Endothelial cell of umbilical vein (primary cell): ENCODE measurements around the gene ABCB9. TPM values are rescaled to one million over a fixed set of nuclear protein-coding genes. Genes with fewer than 3 reads are reported as not detected.
"Not testable (repeated sequence)": the region's sequence is repeated elsewhere in the genome, so short reads cannot be mapped to it uniquely, and the experiment has no call there.

Experiments used
- BruUV-seq: library from RNA; stranded (reverse); fragments of 400-500 nt; replicated peaks from 2 replicates; lab custom pipeline; 2021; lab: Mats Ljungman, UMichigan
- CTCF ChIA-PET: fragments of 300-600, 350-600 bp; sonication (Branson Sonifier 250); formaldehyde crosslinking; loops from one replicate; lab custom pipeline; 2021; ENCODE audit warnings: antibody characterized with exemption, inconsistent platforms; lab: Charles Lee
- POLR2A ChIA-PET: fragments of 300-600, 350-600 bp; sonication (Branson Sonifier 250); formaldehyde crosslinking; loops from one replicate; lab custom pipeline; 2021; ENCODE audit warnings: antibody characterized with exemption, inconsistent platforms; lab: Charles Lee
- DNase-seq: peaks from one replicate; pipeline ENCODE4 v3.0.0-alpha.2; 2011; ENCODE audit warnings: low read depth, low spot score
- FAIRE-seq: peaks from 2 replicates; lab custom pipeline; 2011; peaks lifted over from hg19 to GRCh38; lab: Jason Lieb, UNC
- H2AFZ ChIP-seq: 2 replicates; pipeline ENCODE4 v1.6.0; 2012; ENCODE audit warnings: low read depth, low read length, control low read depth, inconsistent platforms
- H3K27ac ChIP-seq: 2 replicates; pipeline ENCODE4 v1.5.1; 2011; ENCODE audit warnings: low read depth, mild to moderate bottlenecking, control low read depth, low read length, moderate library complexity; ENCODE audit not compliant: insufficient read depth
- H3K27me3 ChIP-seq, 2 experiments: 2 replicates each; pipeline versions ENCODE4 v1.6.0 to v1.6.1; 2011; ENCODE audit warnings: low read length in 2 of 2, mixed read lengths in 1 of 2; ENCODE audit not compliant: control insufficient read depth in 2 of 2, insufficient read depth in 2 of 2
- H3K36me3 ChIP-seq, 2 experiments: 2 replicates in 1 of 2; 3 replicates in 1 of 2; pipeline ENCODE4 v1.5.1; 2011; ENCODE audit warnings: low read length in 2 of 2, mild to moderate bottlenecking in 1 of 2, moderate library complexity in 1 of 2; ENCODE audit not compliant: control insufficient read depth in 2 of 2, insufficient read depth in 2 of 2; ENCODE audit errors: extremely low read depth in 1 of 2
- H3K4me1 ChIP-seq: 3 replicates; pipeline ENCODE4 v1.5.1; 2011; ENCODE audit warnings: mild to moderate bottlenecking, low read length; ENCODE audit not compliant: control insufficient read depth, insufficient read depth; ENCODE audit errors: extremely low read depth
- H3K4me2 ChIP-seq: 2 replicates; pipeline ENCODE4 v1.6.1; 2011; ENCODE audit warnings: low read length, control low read depth, mixed read lengths; ENCODE audit not compliant: insufficient read depth
- H3K4me3 ChIP-seq, 3 experiments: fragments of 200-600 bp in 1 of 3; sonication (generic), shearing (Covaris generic) in 1 of 3; replicated peaks in 1 of 3; 2 replicates each; pipeline ENCODE4 v1.5.1; 2011 to 2016; ENCODE audit warnings: control low read depth in 3 of 3, low read length in 3 of 3, mild to moderate bottlenecking in 2 of 3, inconsistent platforms in 1 of 3, low read depth in 1 of 3, moderate library complexity in 1 of 3; ENCODE audit not compliant: insufficient read depth in 1 of 3
- H3K79me2 ChIP-seq: 2 replicates; pipeline ENCODE4 v1.6.0; 2012; ENCODE audit warnings: low read length, inconsistent platforms; ENCODE audit not compliant: control insufficient read depth, insufficient read depth
- H3K9ac ChIP-seq: replicated peaks from 2 replicates; pipeline ENCODE3; 2011; ENCODE audit warnings: low read length, control low read depth; ENCODE audit not compliant: insufficient read depth; ENCODE audit errors: extremely low read depth
- H3K9me1 ChIP-seq: replicated peaks from 3 replicates; pipeline ENCODE4 v1.6.0; 2011; ENCODE audit warnings: mild to moderate bottlenecking, low read length; ENCODE audit not compliant: control insufficient read depth, insufficient read depth; ENCODE audit errors: extremely low read depth
- H3K9me3 ChIP-seq: replicated peaks from 2 replicates; pipeline ENCODE4 v1.5.1; 2012; ENCODE audit warnings: low read length, inconsistent platforms; ENCODE audit not compliant: control insufficient read depth, insufficient read depth
- H4K20me1 ChIP-seq: replicated peaks from 2 replicates; pipeline ENCODE3; 2011; ENCODE audit warnings: mild to moderate bottlenecking, low read length; ENCODE audit not compliant: control insufficient read depth, insufficient read depth; ENCODE audit errors: extremely low read depth
- EZH2 ChIP-seq: IDR thresholded peaks from 2 replicates; pipeline ENCODE4 v1.6.1; 2012; ENCODE audit warnings: borderline replicate concordance, low read depth, mild to moderate bottlenecking, moderate library complexity, low read length, inconsistent platforms; ENCODE audit not compliant: severe bottlenecking
- FOS ChIP-seq: IDR thresholded peaks from 2 replicates; pipeline ENCODE4 v1.6.1; 2011; ENCODE audit warnings: mild to moderate bottlenecking, low read length, moderate library complexity, borderline replicate concordance; ENCODE audit not compliant: insufficient read depth
- JUN ChIP-seq: IDR thresholded peaks from 2 replicates; pipeline ENCODE4 v1.6.1; 2011; ENCODE audit warnings: borderline replicate concordance, low read depth; ENCODE audit not compliant: insufficient read length, insufficient read depth
- POLR2A ChIP-seq: IDR thresholded peaks from 2 replicates; pipeline ENCODE4 v1.6.1; 2012; ENCODE audit warnings: low read depth, mild to moderate bottlenecking, control low read depth, low read length
- dilution Hi-C: fragments of 300-500 bp; cut with MboI; formaldehyde crosslinking; loops from one replicate; pipeline ENCODE4 v1.15.0; 2019; ENCODE audit warnings: low sequenced_read_pairs; ENCODE audit not compliant: extremely low pct_ligation_motif_present
- intact Hi-C: fragments of 100-400 bp; cut with micrococcal nuclease; formaldehyde crosslinking; loops from one replicate; pipeline ENCODE4 v1.10.0; 2022
- polyA plus RNA-seq, 4 experiments: library from polyadenylated mRNA; depleted of rRNA in 3 of 4; stranded (reverse) in 3 of 4; unstranded in 1 of 4; fragments of >200 nt; gene quantifications; 2 replicates each; pipeline versions ENCODE4 v1.2.1 to v1.2.3, GENCODE V29; 2011 to 2012; ENCODE audit warnings: missing spikeins in 1 of 4
- total RNA-seq: library from RNA; stranded (reverse); gene quantifications from 2 replicates; pipeline ENCODE4 v1.2.3, GENCODE V29; 2021

ABCB9 gene
- total and polyA plus RNA-seq, 2 donors (not counting 3 experiments of a cell fraction or from before 2014, with no cell fraction given), result 11.7 to 16.9 TPM

DNA sequence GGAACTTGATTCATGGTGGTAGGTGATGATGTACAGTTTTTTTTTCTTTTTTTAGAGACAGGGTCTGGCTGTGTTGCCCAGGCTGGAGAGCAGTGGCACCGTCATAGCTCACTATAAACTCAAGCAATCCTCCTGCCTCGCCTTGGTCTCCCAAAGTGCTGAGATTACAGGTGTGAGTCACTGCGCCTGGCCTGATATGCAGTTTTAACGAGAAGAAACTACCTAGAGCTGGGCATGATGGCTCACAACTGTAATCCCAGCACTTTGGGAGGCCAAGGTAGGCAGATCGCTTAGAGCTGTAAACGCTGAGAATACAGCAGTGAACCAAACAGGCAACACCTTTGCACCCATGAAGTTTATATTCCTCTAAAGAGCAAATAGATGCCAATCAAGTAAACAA is 57.3 kb downstream of the ABCB9 start:
- FAIRE-seq (no peak), DNase-seq (no peak)
- TF ChIP-seq FOS (no peak), JUN (no peak), POLR2A (no peak), EZH2 (no peak)
- Histone ChIP-seq H3K9me3 (no peaks in the 10 kb centered on the region), H3K79me2 (no peaks in the 10 kb centered on the region), H3K4me2 (no peak overlapping the region), H3K9me1 (no peaks in the 10 kb centered on the region), H3K9ac (no peak overlapping the region), H3K4me3 (no peak overlapping the region), H3K36me3 (no peaks in the 10 kb centered on the region), H3K4me1 (no peaks in the 10 kb centered on the region), H3K27me3 (peaks cover under 1 to 1% of the 10 kb centered on the region in 2 experiments), H4K20me1 (no peaks in the 10 kb centered on the region), H3K27ac (no peak overlapping the region), H2AFZ (no peak overlapping the region)
- ChIA-PET POLR2A (no interaction called here), CTCF (interaction anchor here (0.6 to 1.1 kb wide), 2 partner anchors 10 to 11 kb away, joined by 5 to 7 read pairs; no protein-coding TSS in a partner anchor)
- intact Hi-C loops, result no loop called here
- no TSS peak for BruUV-seq
- dilution Hi-C loops, result no loop called here

DNA sequence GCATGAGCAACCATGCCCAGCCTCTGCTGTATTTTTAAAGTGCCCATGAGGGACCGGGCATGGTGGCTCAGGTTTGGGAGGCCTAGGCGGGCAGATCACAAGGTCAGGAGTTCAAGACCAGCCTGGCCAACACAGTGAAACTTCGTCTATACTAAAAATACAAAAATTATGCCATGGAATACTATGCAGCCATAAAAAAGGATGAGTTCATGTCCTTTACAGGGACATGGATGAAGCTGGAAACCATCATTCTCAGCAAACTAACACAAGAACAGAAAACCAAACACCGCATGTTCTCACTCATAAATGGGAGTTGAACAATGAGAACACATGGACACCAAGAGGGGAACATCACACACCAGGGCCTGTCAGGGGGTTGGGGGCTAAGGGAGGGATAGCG is 61.0 kb downstream of the ABCB9 start:
- H3K27me3 ChIP-seq, result peaks cover 8 to 12% of the 10 kb centered on the region in 2 experiments
- H3K36me3 ChIP-seq, H3K79me2 ChIP-seq, FAIRE-seq, H2AFZ ChIP-seq, CTCF ChIA-PET, dilution Hi-C loops, H3K9ac ChIP-seq, H3K9me1 ChIP-seq, DNase-seq, H3K4me1 ChIP-seq, BruUV-seq, H4K20me1 ChIP-seq, H3K9me3 ChIP-seq, H3K4me2 ChIP-seq, H3K27ac ChIP-seq, intact Hi-C loops, H3K4me3 ChIP-seq, POLR2A ChIA-PET: not testable (repeated sequence)
